GM23248 (cell line): ENCODE results near the gene NOL4L. TPM values are rescaled to one million over a fixed set of nuclear protein-coding genes. Genes with fewer than 3 reads are reported as not detected.
A peak's percentile ranks its signal among the peaks of the same experiment; 100 is the strongest.

Source experiments
- DNase-seq: peaks from one replicate; pipeline ENCODE4 v3.0.0-alpha.2; 2015
- H2AFZ ChIP-seq: fragments of 200-600 bp; sonication (generic); 2 replicates; pipeline ENCODE4 v1.6.1; 2016; ENCODE audit warnings: antibody characterized with exemption
- H3F3A ChIP-seq: fragments of 200-600 bp; sonication (generic); 2 replicates; pipeline ENCODE4 v1.6.1; 2016; ENCODE audit warnings: mild to moderate bottlenecking, antibody characterized with exemption, mixed run types; ENCODE audit not compliant: insufficient read depth
- H3K27ac ChIP-seq: fragments of 200-600 bp; sonication (generic); 2 replicates; pipeline ENCODE4 v1.5.1; 2016; ENCODE audit warnings: mild to moderate bottlenecking
- H3K27me3 ChIP-seq: fragments of 200-600 bp; sonication (generic); replicated peaks from 2 replicates; pipeline ENCODE4 v1.6.1; 2016; ENCODE audit warnings: mild to moderate bottlenecking; ENCODE audit not compliant: insufficient read depth
- H3K36me3 ChIP-seq: fragments of 200-600 bp; sonication (generic); 2 replicates; pipeline ENCODE4 v1.6.1; 2016; ENCODE audit warnings: low read depth, mild to moderate bottlenecking
- H3K4me1 ChIP-seq: fragments of 200-600 bp; sonication (generic); 2 replicates; pipeline ENCODE4 v1.6.1; 2016; ENCODE audit warnings: mild to moderate bottlenecking; ENCODE audit not compliant: insufficient read depth
- H3K4me2 ChIP-seq: fragments of 200-600 bp; sonication (generic); one replicate; pipeline ENCODE4 v1.6.1; 2016; ENCODE audit warnings: mild to moderate bottlenecking; ENCODE audit not compliant: unreplicated experiment
- H3K4me3 ChIP-seq: fragments of 200-600 bp; sonication (generic); 2 replicates; pipeline ENCODE4 v1.5.1; 2016; ENCODE audit warnings: mild to moderate bottlenecking
- H3K79me2 ChIP-seq: fragments of 200-600 bp; sonication (generic); 2 replicates; pipeline ENCODE4 v1.6.1; 2016; ENCODE audit warnings: mild to moderate bottlenecking; ENCODE audit not compliant: insufficient read depth
- H3K9ac ChIP-seq: fragments of 200-600 bp; sonication (generic); 2 replicates; pipeline ENCODE4 v1.6.1; 2016; ENCODE audit warnings: mild to moderate bottlenecking
- H3K9me2 ChIP-seq: fragments of 200-600 bp; sonication (generic); 2 replicates; pipeline ENCODE4 v1.6.1; 2016; ENCODE audit warnings: mixed run types, mild to moderate bottlenecking, moderate library complexity; ENCODE audit not compliant: insufficient read depth
- H3K9me3 ChIP-seq: fragments of 200-600 bp; sonication (generic); one replicate; pipeline ENCODE4 v1.6.1; 2017; ENCODE audit warnings: low read depth
- H4K20me1 ChIP-seq: fragments of 200-600 bp; sonication (generic); 2 replicates; pipeline ENCODE4 v1.6.0; 2016; ENCODE audit not compliant: insufficient read depth
- EZH2 ChIP-seq: fragments of 200-600 bp; sonication (generic); IDR thresholded peaks from 2 replicates; pipeline ENCODE4 v1.6.1; 2018; ENCODE audit warnings: antibody characterized with exemption, mild to moderate bottlenecking; ENCODE audit not compliant: insufficient read depth, poor library complexity, severe bottlenecking
- EZH2phosphoT487 ChIP-seq: fragments of 200-600 bp; sonication (generic); IDR thresholded peaks from 2 replicates; pipeline ENCODE4 v1.6.1; 2018; ENCODE audit warnings: antibody characterized with exemption, moderate library complexity, mild to moderate bottlenecking, low read depth; ENCODE audit not compliant: insufficient read depth
- WGBS, 2 experiments: methylation state at CpG; one replicate each; pipeline ENCODE4 v1.1.6; 2015 to 2017; ENCODE audit warnings: low lambda C conversion rate in 2 of 2, low coverage in 1 of 2; ENCODE audit errors: missing lambda C conversion rate in 2 of 2; 5-methylcytosine and 5-hydroxymethylcytosine counted together
- in situ Hi-C: fragments of 300-500 bp; cut with MboI; formaldehyde crosslinking; loops from 2 replicates; pipeline ENCODE4 v1.15.0; 2020
- polyA plus RNA-seq: library from polyadenylated mRNA; unstranded; fragments of >200 nt; fragmentation: Nextera tagmentation; extraction: Ambion mirVana; gene quantifications from 2 replicates; pipeline ENCODE4 v1.2.1, GENCODE V29; 2016
- total RNA-seq: library from RNA; depleted of rRNA; stranded (reverse); fragments of >200 nt; shearing (Covaris generic); gene quantifications from 2 replicates; pipeline ENCODE4 v1.2.3, GENCODE V29; 2014

The NOL4L gene
- total and polyA plus RNA-seq, 2 experiments from 2014 or later: 5.2 to 7.9 TPM

- H4K20me1 ChIP-seq: no peaks in the 10 kb centered on the region
- H3K4me2 ChIP-seq: no peak overlapping the region
- H3K79me2 ChIP-seq: peaks cover 57% of the 10 kb centered on the region
- 0 out of 2 replicates have a peak, but pooled peaks cover 2% of the 10 kb centered on the region for H3F3A ChIP-seq
- H3K4me1 ChIP-seq: peaks cover 14% of the 10 kb centered on the region
- H3K4me3 ChIP-seq: no peak overlapping the region
- DNase-seq: no peak
- H3K27ac ChIP-seq: no peak overlapping the region
- H3K9me3 ChIP-seq: no peaks in the 10 kb centered on the region
- H2AFZ ChIP-seq: no peak overlapping the region
- no peaks in the 10 kb centered on the region for H3K36me3 ChIP-seq
- WGBS, 2 experiments: 52 to 74% methylated on average over 2 of the region's 2 CpGs
- H3K9ac ChIP-seq: no peak overlapping the region
- no peaks in the 10 kb centered on the region for H3K27me3 ChIP-seq
- no peak for TF ChIP-seq EZH2
- no peak for TF ChIP-seq EZH2phosphoT487
- no peaks in the 10 kb centered on the region for H3K9me2 ChIP-seq
- in situ Hi-C loops: no loop called here
These were observed 105.4 kb downstream of the NOL4L start for GRCh38 chr20:32479697-32480171.

- H3K79me2 ChIP-seq: peaks cover 64% of the 10 kb centered on the region
- H4K20me1 ChIP-seq: no peaks in the 10 kb centered on the region
- H3K9me2 ChIP-seq: no peaks in the 10 kb centered on the region
- no peaks in the 10 kb centered on the region for H3K9me3 ChIP-seq
- H3F3A ChIP-seq: no peaks in the 10 kb centered on the region
- H3K27ac ChIP-seq: no peak overlapping the region
- TF ChIP-seq EZH2 (no peak), EZH2phosphoT487 (no peak)
- H3K9ac ChIP-seq: no peak overlapping the region
- DNase-seq: no peak
- peaks cover 20% of the 10 kb centered on the region for H3K4me1 ChIP-seq
- in situ Hi-C loops: no loop called here
- no peaks in the 10 kb centered on the region for H3K36me3 ChIP-seq
- H3K27me3 ChIP-seq: no peaks in the 10 kb centered on the region
- 93 to 99% methylated on average over 5 of the region's 5 CpGs for WGBS, 2 experiments
- H3K4me3 ChIP-seq: no peak overlapping the region
- no peak overlapping the region for H3K4me2 ChIP-seq
- no peak overlapping the region for H2AFZ ChIP-seq
These were observed 106.1 kb downstream of the NOL4L start for GRCh38 chr20:32479012-32479411.

DNA sequence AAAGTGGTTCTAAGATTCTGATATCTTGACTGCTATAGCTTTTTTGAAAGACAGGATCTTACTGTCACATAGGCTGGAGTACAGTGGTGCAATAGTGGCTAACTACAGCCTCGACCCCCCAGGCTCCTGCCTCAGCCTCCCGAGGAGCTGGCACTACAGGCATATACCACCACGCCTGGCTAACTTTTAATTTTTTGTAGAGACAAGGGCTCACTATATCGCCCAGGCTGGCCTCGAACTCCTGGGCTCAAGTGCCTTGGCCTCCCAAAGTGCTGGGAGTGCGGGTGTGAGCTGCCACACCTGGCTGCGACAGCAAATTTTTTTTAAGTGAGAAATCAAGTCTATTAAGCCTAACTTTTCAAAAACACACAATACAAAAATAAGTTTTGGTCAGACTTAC is 106.6 kb downstream of the NOL4L start:
- WGBS, 2 experiments: 94 to 99% methylated on average over 7 of the region's 7 CpGs
- H3F3A ChIP-seq: no peaks in the 10 kb centered on the region
- H3K9ac ChIP-seq: no peak overlapping the region
- peaks cover 68% of the 10 kb centered on the region for H3K79me2 ChIP-seq
- H3K36me3 ChIP-seq: no peaks in the 10 kb centered on the region
- H3K4me3 ChIP-seq: no peak overlapping the region
- in situ Hi-C loops: no loop called here
- no peaks in the 10 kb centered on the region for H3K9me2 ChIP-seq
- H3K27me3 ChIP-seq: no peaks in the 10 kb centered on the region
- no peak for DNase-seq
- no peak overlapping the region for H3K4me2 ChIP-seq
- H2AFZ ChIP-seq: no peak overlapping the region
- no peaks in the 10 kb centered on the region for H3K9me3 ChIP-seq
- no peak overlapping the region for H3K27ac ChIP-seq
- H4K20me1 ChIP-seq: no peaks in the 10 kb centered on the region
- H3K4me1 ChIP-seq: peaks cover 20% of the 10 kb centered on the region
- TF ChIP-seq EZH2 (no peak), EZH2phosphoT487 (no peak)

GRCh38 chr20:32477594-32478512 is 107.3 kb downstream of the NOL4L start:
- no peaks in the 10 kb centered on the region for H3K36me3 ChIP-seq
- H3K9ac ChIP-seq: no peak overlapping the region
- peaks cover 73% of the 10 kb centered on the region for H3K79me2 ChIP-seq
- peak; percentile 30 for DNase-seq
- H3K27ac ChIP-seq: no peak overlapping the region
- H3F3A ChIP-seq: no peaks in the 10 kb centered on the region
- no peak for TF ChIP-seq EZH2
- no peak for TF ChIP-seq EZH2phosphoT487
- in situ Hi-C loops: no loop called here
- H3K4me1 ChIP-seq: peaks cover 20% of the 10 kb centered on the region
- WGBS, 2 experiments: 94 to 95% methylated on average over 11 of the region's 11 CpGs
- H2AFZ ChIP-seq: no peak overlapping the region
- H4K20me1 ChIP-seq: no peaks in the 10 kb centered on the region
- no peak overlapping the region for H3K4me3 ChIP-seq
- no peak overlapping the region for H3K4me2 ChIP-seq
- H3K9me3 ChIP-seq: no peaks in the 10 kb centered on the region
- H3K9me2 ChIP-seq: no peaks in the 10 kb centered on the region
- H3K27me3 ChIP-seq: no peaks in the 10 kb centered on the region
